Right lobe of liver (tissue), 4 donors: ENCODE results near the gene FAM3B.

Experiments used
- POLR2A ChIP-seq: fragments of 450-650 bp; IDR thresholded peaks from one replicate; pipeline ENCODE4 v1.6.1; 2017; ENCODE audit warnings: antibody characterized with exemption, mild to moderate bottlenecking
- TF ChIP-seq, protein P1 (sequence below), 4 donors: fragments of 200-600 bp in 3 of 4; fragments of 450-650 bp in 1 of 4; IDR thresholded peaks; one replicate each; pipeline versions ENCODE4 v1.5.1 to v1.8.0; 2016 to 2022; ENCODE audit warnings: antibody characterized with exemption in 4 of 4, mild to moderate bottlenecking in 2 of 4
- donor health status: DM: no; HTN: no; CAD: no.
- donor health status: DM: no; HTN: no; CAD: no.
- donor health status: DM: no; HTN: yes; CAD: no.

DNA sequence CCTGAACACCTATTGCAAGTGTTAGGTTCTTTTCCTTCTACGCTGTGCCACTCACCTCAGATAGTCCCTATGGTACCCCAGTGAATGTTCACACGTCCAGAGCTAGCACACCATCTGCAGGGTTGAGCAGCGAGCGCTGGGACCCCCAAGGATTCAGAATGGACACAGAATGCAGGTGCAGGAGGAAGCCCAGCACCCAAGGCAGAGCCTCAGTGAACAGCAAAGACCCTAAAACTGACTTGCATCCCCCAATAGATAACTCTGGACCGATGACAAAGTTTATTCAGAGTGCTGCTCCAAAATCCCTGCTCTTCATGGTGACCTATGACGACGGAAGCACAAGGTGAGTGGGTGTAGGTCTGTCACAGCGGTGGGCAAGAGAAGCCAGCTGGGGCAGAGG is 30.2 kb downstream of the FAM3B start:
- TF ChIP-seq POLR2A, result no peak
- TF ChIP-seq, protein P1, sequence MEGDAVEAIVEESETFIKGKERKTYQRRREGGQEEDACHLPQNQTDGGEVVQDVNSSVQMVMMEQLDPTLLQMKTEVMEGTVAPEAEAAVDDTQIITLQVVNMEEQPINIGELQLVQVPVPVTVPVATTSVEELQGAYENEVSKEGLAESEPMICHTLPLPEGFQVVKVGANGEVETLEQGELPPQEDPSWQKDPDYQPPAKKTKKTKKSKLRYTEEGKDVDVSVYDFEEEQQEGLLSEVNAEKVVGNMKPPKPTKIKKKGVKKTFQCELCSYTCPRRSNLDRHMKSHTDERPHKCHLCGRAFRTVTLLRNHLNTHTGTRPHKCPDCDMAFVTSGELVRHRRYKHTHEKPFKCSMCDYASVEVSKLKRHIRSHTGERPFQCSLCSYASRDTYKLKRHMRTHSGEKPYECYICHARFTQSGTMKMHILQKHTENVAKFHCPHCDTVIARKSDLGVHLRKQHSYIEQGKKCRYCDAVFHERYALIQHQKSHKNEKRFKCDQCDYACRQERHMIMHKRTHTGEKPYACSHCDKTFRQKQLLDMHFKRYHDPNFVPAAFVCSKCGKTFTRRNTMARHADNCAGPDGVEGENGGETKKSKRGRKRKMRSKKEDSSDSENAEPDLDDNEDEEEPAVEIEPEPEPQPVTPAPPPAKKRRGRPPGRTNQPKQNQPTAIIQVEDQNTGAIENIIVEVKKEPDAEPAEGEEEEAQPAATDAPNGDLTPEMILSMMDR (IDR thresholded peaks at IDR 0.05), result no peak
